ENCODE data around the gene INPP1.
A peak's percentile ranks its signal among the peaks of the same experiment; 100 is the strongest.

INPP1 gene

DNA sequence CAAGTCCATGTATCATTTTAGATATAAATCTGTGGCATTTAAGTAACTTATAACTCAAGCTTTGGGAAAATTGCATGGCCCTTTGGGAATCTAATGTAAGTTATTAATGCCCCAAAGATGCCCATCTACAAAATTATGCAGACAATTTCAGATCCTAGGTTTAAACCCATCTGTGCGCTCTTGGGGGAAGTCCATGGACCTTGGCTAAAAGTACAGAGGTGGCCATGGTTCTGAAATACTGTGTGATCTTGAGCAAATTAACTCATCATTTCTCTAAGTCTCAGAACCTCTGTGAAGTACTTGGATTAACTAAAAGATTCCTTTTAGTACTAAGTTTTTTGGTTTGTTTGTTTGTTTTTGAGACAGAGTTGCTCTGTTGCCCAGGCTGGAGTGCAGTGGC lies 19.5 kb downstream of the INPP1 start:
- DNase-seq (ENCODE audit: low spot score), result no peak

DNA sequence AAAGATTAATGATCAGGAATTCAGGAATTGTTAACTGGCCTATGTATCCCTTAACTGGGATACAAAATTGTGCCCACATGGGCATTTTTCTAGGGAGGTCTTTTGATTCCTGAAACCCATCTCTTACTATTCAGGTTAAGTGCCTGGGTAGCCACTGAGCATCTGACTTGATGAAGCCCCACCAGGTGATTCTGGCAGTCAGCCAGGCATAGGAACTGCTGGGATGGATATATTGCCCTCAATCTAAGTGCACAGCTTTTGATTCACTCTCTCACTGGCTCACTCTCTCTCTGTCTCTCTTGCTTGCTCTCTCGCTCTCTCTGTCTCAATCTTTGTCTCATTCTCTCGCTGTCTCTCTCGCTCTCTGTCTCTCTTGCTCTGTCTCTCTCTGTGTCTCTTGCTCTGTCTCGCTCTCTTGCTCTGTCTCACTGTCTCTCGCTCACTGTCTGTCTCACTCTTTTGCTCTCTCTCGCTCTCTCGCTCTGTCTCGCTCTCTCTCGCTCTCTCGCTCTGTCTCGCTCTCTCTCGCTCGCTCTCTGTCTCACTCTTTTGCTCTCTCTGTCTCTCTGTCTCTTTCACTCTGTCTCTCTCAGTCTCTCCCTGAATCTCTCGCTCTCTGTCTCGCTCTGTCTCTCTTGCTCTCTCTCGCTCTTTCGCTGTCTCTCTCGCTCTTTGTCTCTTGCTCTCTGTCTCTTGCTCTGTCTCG lies 22.3 kb downstream of the INPP1 start:
- DNase-seq (ENCODE audit: low spot score), result no peak

DNA sequence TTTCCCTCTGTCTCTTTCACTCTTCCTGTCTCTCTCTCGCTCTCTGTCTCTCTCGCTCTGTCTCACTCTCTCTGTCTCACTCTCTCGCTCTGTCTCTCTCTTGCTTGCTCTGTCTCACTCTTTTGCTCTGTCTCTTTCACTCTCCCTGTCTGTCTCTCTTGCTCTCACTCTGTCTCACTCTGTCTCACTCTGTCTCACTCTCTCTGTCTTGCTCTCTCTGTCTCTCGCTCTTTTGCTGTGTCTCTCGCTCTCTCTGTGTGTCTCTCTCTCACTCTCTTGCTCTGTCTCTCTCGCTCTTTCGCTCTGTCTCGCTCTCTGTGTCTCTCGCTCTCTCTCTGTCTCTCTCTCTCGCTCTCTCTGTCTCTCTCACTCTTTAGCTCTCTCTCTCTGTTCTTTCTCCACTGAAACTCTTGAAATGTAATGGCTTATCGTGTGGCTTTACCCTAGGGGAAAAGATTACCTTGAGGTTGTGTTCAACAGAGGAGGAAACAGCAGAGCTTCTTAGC lies 22.9 kb downstream of the INPP1 start:
- no peak for DNase-seq (ENCODE audit: low spot score)

DNA sequence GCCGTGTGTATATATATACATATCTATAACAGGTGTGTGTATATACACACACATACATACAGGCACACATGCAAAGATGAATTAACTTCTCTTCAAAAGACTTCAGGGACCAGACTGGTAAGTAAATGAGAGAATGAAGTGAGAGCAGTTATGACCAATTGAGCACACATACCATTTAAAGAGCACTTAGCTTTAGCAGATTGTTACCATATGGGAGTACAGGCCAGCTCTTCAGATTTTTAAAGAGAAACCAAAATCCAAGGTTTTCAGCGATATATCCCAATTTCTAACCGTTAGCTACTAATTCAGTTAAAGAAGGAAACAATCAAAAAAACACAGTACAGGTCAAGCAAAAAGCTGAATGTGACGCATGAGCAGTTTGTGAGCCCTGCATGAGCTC lies 23.7 kb downstream of the INPP1 start:
- no peak for DNase-seq (ENCODE audit: low spot score)

DNA sequence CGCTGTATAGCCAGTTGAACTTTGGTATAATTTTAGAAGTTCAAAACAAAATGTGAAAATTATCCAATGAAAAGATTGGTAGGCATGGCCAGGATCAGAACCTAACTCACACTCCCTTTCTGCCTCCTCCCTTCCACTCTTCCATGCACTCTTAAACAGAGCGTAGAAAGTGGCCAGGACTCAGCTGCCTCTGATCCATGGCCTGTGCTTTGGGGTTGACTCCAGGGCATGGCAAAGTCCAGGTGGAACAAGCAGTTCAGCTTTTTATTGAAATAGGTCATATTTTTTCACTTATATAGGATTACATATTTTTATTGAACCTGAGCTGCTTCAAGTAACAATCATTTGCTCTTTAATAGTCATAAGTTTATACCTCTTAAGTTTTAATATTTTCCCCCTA lies 26.2 kb downstream of the INPP1 start:
- DNase-seq (ENCODE audit: low spot score), result no peak

DNA sequence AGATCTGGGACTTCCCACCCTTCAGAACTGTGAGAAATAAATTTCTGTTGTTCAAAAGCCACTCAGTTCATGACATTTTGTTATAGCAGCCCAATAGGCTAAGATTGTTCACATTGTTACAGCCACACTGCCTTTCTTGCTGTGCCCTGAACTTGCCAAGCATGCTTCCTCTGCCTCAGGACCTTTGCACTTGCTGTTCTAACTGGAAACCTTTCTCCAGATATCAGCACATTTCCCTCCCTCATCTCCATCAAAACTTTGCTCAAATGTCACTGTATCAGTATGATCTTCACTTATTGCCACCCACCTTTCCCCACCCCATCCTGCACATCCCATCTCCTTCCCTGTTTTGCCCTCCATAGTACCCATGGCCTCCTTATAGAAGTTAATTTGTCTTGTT lies 32.7 kb downstream of the INPP1 start:
- DNase-seq (ENCODE audit: low spot score), result no peak

DNA sequence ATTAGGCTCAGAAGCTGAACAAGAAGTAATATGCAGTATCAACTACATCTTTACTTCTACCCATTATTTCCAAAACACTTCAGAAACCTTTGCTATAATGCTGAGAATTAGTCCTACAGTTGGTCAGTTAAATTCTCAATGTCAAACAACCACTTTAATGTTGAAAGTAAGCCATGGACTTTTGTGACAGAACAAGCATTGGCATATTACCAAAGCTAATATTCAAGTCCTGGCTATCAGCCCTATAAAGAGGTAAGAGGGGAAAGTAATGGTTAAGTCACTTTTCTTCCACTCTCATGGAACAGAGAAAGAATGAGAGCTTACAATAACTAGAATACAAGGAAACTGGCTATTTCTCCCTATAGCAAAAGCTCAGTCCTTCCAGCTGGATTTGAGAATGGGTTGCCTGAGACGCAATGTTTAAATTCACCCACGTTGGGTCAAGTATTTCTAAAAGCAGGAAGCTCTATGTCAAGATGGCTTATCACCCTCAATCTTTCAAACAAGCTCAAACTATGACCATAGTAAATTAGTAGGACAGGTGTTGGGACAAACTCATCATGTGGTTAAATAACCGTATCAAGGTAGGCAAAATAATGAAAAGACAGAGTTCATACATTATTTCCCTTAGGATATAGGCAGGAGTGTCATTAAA lies 33.3 kb downstream of the INPP1 start:
- DNase-seq (ENCODE audit: low spot score), result no peak

DNA sequence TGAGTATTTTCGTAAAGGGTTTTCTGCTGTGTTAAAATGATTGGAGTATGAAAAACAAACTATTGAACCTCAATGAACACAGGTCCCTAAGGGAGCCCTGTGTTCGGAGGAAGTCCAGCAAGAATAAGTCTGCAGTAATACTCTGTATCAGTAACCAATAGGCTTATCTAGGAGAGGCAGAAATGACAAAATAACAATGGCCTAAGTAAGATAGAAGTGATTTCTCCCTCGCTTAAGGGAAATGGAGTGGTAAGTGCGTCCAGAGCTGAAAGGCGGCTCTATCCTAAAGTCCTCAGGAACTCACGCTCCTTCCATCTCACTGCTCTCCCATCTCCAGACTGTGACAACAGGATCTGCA lies 35.5 kb downstream of the INPP1 start:
- no peak for DNase-seq (ENCODE audit: low spot score)

DNA sequence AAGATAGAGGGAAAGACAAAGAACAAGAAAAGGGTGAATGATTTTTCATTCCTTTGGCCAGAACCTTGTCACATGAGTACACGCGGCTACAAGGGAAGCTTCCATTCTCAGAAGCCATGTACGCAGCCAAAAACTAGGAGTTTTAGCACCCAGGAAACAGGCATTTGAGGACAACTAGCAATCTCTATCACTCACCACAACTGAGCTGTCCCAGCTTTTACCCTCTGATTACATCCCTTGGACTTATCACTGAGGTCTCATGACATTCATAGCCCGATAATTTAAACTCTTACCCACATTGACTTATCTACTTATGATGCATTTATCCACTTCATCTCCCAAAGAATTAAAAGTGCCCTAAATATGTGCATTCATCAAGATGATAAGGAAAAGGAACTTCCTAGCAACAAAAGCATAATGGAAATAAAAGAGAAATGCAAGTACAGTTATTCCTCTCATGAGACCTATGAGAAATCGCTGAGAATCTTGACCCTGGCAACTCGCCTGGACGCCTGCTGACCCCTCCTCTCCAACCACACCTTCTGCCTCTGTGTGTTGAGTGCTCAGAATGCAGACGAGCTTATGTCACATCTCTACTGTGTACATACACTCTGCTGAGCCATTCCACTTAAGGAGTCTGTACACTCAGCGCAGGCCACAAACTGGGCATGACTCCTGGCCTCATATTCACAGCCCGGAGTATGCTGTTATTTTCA lies 36.0 kb downstream of the INPP1 start:
- DNase-seq (ENCODE audit: low spot score), result no peak

DNA sequence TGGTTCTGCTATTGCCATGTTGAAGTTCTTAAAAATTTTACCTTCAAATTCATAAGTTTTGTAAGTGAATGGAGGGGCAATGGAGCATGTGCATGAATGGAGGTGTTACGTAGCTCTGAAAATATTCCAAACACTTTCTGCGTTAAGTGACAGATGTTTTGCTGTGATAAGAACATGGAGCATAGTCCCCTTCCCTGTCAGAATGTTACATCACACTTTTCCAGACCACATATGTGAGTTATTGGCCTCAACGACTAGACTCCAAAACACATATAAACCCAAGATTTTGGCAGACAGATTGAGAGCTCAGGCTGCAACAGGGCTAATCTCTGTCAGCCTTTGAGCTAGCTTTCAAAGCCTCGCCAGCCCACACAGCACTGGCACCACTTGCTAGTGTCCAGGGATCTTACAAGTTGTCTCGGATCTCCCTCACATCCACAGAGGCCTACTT lies 37.6 kb downstream of the INPP1 start:
- no peak for DNase-seq (ENCODE audit: low spot score)

DNA sequence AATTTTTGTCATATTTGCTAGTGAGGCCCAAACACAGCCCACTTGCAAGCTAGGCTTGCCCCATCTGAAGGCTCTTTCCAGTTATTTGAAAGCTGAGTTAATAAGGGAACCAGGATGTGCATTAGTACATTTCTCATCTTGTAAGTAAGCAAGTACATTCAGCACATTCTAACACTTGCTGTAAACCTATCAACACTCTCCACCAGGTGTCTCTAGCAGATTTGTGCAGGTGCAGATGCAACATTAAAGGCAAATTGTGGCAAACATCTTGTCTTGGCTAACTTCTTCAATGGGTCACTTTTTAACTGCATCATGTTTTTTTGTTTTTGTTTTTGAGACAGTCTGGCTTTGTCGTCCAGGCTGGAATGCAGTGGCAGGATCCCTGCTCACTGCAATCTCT lies 39.5 kb downstream of the INPP1 start:
- DNase-seq (ENCODE audit: low spot score), result peak; percentile 28

DNA sequence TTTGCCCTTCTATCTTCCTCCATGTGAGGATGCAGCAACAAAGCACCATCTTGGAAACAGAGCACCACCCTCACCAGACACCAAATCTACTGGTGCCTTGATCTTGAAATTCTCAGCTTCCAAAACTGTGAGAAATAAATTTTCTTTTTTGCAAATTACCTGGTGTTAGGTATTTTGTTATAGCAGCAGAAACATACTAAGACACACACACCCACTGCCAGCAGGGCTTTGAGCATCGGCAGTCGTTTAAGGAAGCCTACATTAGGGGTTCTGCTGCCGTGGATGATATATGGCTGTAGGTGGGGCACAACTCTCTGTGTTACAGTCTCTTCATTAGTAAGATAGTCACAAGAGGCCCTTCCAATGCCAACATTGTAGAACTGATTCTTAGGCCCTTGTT lies 44.0 kb downstream of the INPP1 start:
- no peak for DNase-seq (ENCODE audit: low spot score)

DNA sequence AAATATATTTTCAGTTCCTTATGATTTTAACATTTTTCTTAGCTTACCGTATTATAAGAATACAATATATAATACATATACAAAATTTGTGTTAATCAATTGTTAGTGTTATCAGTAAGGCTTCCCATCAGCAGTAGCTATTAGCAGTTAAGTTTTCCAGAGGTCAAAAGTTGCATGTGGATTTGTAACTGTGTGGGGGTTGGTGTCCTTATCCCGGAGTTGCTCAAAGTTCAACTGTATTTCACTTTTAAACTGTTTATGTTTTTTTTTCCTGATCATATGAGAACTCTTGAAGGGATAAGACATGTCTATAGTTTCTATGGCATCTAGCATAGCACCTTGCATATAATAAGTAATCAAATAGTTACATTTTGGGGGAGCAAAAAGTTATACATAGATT lies 52.9 kb downstream of the INPP1 start:
- DNase-seq (ENCODE audit: low spot score), result no peak

DNA sequence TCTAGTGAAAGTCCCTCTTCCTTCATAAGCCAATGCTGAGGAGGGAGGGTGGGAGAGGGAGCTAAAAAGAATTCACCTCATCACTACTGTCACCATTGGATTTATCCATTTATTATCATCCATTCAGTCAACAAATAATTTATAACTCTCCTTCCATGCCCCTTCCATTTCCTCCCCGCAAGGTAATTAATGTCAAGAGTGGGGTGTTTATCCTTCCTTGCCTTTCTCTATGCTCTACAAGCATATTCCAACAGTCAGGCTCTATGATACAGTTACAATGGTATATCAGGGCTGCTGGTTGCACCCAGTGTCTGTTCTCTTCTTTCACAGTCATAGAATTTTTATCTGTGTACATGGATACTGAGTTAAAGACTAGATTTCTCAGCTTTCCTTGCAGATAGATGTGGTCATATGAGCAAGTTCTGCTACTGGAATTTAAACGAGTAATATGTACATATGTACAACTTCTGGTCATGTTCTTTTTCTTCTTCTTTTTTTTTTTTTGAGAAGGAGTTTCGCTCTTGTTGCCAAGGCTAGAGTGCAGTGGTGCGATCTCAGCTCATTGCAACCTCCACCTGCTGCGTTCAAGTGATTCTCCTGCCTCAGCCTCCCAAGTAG lies 59.7 kb downstream of the INPP1 start:
- no peak for DNase-seq (ENCODE audit: low spot score)

DNA sequence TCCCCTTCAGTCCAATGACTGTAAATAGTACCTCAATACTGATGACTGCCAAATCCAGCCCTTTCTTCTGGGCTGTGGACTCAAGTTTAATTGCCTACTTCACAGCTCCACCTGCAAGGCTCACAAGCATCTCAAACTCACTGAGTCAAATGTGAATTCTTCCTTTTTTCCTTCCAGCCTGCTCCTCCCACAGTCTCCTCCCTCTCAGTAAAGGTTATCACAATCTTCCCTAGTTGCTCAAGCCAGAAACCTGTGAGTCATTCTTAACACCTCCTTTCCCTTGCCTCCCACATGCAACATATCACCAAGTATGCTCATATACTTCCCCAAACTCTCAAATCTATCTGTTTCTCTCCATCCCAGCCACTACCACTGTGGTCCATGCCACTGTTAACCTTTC lies 61.1 kb downstream of the INPP1 start:
- DNase-seq (ENCODE audit: low spot score), result no peak

DNA sequence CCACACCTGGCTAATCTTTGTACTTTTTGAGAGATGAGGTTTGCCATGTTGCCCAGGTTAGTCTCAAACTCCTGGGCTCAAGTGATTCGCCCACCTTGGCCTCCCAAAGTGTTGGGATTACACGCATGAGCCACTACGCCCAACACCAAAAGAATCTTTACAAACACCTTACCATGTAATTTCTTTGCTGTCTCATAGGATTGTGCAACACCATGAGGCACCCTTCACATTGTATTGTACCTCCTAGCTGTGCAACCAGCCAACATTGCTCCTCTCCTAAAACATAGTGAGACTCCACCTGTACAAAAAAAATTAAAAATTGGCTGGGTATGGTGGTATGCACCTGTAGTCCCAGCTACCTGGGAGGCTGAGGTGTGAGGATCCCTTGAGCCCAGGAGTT lies 61.7 kb downstream of the INPP1 start:
- no peak for DNase-seq (ENCODE audit: low spot score)

DNA sequence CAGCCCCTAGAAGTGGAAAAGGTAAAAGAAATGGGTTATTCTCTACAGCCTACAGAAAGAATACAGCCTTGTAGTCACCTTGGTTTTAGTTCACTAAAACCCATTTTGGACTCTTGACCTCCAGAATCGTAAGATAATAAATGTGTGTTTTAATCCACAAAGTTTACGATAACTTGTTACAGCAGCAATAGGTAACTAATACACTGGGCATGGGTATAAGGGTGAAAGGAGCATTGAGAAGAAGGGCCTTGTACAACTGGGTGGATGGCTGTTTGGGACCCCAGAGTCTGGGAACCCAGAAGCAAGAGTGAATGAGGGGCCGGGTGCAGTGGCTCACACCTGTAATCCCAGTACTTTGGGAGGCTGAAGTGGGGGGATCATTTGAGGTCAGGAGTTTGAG lies 62.6 kb downstream of the INPP1 start:
- DNase-seq (ENCODE audit: low spot score), result no peak

DNA sequence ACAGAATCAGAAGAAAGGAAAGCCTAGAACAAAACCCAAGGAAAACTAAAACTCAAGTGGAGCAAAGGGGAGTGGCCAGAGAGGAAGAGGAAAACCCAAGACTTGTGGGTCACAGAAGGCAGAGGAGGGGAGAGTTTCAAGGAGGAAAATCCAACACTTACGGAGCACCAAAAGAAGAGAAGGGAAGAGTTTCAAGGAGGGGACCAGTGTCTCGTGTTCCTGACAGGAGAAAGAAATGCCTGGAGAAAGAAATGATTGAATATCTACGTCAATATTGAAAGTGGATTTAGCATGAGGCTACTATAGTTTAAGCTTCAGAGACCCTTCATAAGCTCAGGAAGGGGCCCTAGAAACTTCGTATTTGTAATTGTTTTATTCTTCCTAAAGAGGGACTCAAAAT lies 63.4 kb downstream of the INPP1 start:
- DNase-seq (ENCODE audit: low spot score), result no peak

DNA sequence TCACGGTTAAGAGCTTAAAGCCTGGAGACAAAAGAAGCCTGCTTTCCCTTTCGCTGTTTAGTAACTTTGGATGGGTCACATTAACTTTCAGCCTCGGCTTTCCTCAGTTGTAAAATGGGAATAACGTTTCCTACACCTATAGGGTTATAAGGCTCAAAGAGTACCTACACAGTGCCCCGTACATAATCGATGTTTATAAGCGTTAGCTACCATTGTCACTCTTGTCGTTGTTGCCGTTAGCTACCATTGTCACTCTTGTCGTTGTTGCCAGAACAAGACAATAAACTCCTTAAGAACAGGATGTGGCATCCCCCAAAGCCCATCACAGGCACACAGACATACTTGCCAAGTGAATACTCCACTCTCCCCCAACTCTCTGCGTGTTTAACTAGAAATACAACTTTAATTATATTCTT lies 63.9 kb downstream of the INPP1 start:
- DNase-seq (ENCODE audit: low spot score), result no peak

DNA sequence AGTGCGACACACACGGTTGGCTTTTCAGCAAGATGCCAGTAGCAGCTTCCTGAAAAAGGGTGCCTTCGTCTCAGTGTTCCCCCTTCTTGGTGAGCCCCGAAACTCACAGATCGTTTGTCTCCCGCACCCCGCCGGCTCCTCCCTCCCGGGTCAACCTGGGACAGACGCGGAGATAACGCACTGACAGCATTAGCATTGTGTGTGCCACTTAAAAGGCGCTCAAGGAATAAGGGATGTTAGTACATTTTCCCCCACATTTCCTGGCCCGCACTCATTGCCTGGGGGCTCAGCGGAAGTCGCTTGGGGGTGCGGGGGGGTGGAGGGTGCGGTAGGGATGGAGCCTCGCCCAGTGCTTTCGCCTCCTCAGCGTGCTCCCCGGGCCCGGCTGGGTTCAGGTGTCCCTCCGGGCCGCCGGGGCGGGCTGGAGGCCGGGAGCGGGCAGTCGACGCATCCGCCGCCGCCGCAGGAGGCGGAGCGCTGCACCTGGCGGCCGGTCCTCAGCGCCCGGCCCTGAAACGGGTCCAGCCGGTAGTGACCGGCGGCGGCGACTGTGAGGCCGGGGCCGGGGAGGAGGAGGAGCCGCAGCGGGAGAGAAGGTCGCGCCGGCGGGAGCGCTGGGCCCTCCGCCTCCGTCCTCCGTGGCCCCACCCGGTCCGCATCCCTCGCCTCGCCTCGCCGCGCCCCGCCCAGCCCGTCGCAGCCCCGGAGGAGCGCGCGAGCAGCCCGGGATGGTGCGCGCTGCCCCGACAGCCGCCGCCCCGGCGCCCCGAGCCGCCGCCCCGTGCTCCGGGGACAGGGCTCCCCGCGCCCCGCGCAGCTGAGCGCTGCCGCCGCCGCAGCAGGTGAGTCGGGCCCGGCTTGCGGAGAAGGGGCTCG lies 64.5 kb downstream of the INPP1 start, which contains the start of gene MFSD6:
MFSD6 (plus strand) TSS at position 694 of the 876 bp plus-strand sequence. CDS start 27,675 bp downstream, outside the sequence.
- DNase-seq (ENCODE audit: low spot score), result no peak

DNA sequence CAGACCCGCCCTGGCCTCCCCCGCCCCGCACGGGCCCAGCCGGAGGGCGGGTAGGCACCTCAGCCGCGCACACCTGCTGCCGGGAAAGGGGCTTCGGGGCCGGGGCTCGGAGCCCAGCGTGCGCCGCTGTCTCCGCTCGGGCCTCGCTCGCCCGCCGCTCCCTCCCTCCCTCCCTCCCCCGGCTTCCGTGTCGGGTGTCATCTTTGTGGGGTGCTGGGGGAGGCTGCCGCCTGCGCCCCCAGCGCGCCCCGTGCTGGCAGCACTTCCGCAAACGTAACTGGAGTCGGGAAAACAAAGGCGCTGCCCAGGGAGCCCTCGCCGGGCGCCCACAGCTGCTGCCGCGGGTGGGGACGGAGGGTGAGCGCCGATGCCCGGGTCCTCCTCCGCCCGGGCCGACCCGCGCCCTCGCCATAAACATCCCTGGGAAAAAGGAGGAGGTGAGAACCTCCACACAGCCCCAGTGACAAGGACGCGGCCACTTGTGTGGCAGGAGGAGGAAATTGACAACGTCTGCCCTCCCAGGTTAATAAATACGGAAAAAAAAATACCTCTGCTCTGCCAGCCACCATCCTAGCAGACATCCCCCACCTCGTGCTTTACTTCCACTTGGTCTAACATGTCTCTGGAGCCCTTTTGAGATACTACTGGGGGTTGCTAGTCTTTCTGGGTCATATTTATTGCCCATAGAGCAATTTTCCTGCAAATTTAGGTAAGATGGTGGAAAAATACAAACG lies 65.3 kb downstream of the INPP1 start:
- DNase-seq (ENCODE audit: low spot score), result no peak

All from kidney capillary endothelial cell (primary cell).